SKM-1 treated with dmso at 0.1 percent for 144 hours (cell line): ENCODE data around the gene PPP1R3E.

Source experiments
- DNase-seq: peaks from one replicate; lab custom pipeline; 2025; ENCODE audit not compliant: unreplicated experiment; lab: John Stamatoyannopoulos, UW

Gene PPP1R3E

DNA sequence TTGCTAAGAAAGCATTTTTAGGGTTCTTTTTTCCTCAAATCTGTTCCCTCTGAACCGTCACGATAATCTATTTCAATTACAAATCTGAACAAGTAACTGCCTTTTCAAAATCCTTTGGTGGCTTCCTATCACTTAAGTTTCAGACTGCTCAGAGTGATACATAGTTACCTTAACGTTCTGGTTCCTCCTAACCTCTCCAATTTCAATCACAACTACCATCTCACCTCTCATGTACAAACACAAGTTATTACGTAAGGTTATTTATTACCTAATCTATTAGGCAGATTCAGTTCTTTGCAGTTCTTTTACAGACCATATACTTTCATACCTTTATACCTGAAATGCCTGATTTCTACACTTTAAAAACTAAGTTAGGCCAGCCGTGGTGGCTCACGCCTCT, 52.8 kb downstream of the PPP1R3E start:
- DNase-seq = no peak

DNA sequence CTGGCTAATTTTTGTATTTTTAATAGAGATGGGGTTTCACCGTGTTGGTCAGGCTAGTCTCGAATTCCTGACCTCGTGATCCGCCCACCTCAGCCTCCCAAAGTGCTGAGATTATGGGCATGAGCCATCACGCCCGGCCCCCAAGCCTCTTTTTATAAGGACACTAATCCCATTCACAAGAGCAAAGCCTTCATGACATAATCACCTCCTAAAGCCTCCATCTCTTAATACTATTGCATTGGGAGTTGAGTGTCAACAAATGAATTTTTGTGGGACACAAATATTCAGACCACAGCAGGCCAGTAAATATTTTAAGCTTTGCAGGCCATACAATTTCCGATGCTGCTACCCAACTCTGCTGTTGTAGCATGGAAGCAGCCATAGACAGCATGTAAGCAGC, 54.1 kb downstream of the PPP1R3E start:
- DNase-seq = no peak
